NK-92 (cell line): ENCODE data around the gene PPME1.

Experiments
- DNase-seq: peaks from one replicate; lab custom pipeline; 2025; ENCODE audit not compliant: unreplicated experiment; lab: John Stamatoyannopoulos, UW

Gene PPME1

GRCh38 chr11:74278103-74278502 is 107.0 kb downstream of the PPME1 start:
- DNase-seq: no peak

GRCh38 chr11:74278721-74279161 is 107.7 kb downstream of the PPME1 start:
- no peak for DNase-seq

- DNase-seq: no peak
Measured at GRCh38 chr11:74279256-74279655, 108.2 kb downstream of the PPME1 start.

GRCh38 chr11:74280494-74280893 is 109.4 kb downstream of the PPME1 start:
- DNase-seq: no peak

GRCh38 chr11:74282421-74282820 is 111.3 kb downstream of the PPME1 start:
- no peak for DNase-seq

GRCh38 chr11:74282914-74283371 is 111.9 kb downstream of the PPME1 start:
- no peak for DNase-seq

GRCh38 chr11:74283580-74284180 is 112.6 kb downstream of the PPME1 start:
- DNase-seq: no peak

GRCh38 chr11:74284466-74284865 is 113.4 kb downstream of the PPME1 start:
- no peak for DNase-seq

- no peak for DNase-seq
Measured at GRCh38 chr11:74288161-74288560, 117.1 kb downstream of the PPME1 start.

- no peak for DNase-seq
Measured at GRCh38 chr11:74288911-74289310, 117.8 kb downstream of the PPME1 start.

- no peak for DNase-seq
Measured at GRCh38 chr11:74297484-74297883, 126.4 kb downstream of the PPME1 start.

- no peak for DNase-seq
Measured at GRCh38 chr11:74299015-74299414, 127.9 kb downstream of the PPME1 start.
